KOPT-K1 (cell line): ENCODE measurements around the gene ASTN2.

Experiments used
- H3K27ac ChIP-seq: fragments of 200-600 bp; sonication (generic); 2 replicates; pipeline ENCODE4 v1.5.1; 2016; ENCODE audit warnings: antibody characterized with exemption, mild to moderate bottlenecking, low read depth, low read length; ENCODE audit not compliant: poor library complexity, severe bottlenecking
- H3K36me3 ChIP-seq: fragments of 200-600 bp; sonication (generic); 2 replicates; pipeline ENCODE4 v1.5.1; 2017; ENCODE audit warnings: antibody characterized with exemption, mild to moderate bottlenecking, low read length, moderate library complexity; ENCODE audit not compliant: insufficient read depth
- H3K9me3 ChIP-seq: fragments of 200-600 bp; sonication (generic); 2 replicates; pipeline ENCODE4 v1.5.1; 2017; ENCODE audit warnings: antibody characterized with exemption, low read length, mild to moderate bottlenecking; ENCODE audit not compliant: insufficient read depth, poor library complexity, severe bottlenecking

The ASTN2 gene

DNA sequence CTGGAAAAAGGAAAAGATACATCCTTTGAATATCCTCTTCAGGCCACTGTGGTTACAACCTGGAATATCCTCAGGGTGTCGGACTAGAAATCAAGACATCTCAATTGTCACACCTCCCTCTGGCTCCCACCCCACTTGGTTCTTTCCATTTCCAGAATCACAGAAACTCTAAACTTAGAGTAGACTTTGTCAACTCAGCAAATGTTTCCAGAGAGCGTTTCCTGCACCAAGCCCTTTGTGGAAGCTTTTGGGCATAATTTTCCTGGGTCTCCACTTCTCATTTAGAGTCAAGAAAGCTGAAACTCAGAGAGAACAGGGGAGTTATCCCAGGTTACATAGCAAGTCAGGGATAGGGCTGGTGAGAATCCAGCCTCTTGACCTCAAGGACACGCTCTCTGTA is 108.8 kb downstream of the ASTN2 start:
- no peaks in the 10 kb centered on the region for H3K36me3 ChIP-seq
- no peaks in the 10 kb centered on the region for H3K9me3 ChIP-seq
- no peak overlapping the region for H3K27ac ChIP-seq

- Histone ChIP-seq H3K9me3 (no peaks in the 10 kb centered on the region), H3K36me3 (no peaks in the 10 kb centered on the region)
Observed at GRCh38 chr9:117305454-117305853, 109.4 kb downstream of the ASTN2 start.

GRCh38 chr9:117304549-117304948 is 110.3 kb downstream of the ASTN2 start:
- Histone ChIP-seq H3K36me3 (no peaks in the 10 kb centered on the region), H3K27ac (no peak overlapping the region), H3K9me3 (no peaks in the 10 kb centered on the region)

More at GRCh38 chr9:117305454-117305853, 109.4 kb downstream of the ASTN2 start:
- H3K27ac ChIP-seq = no peak overlapping the region

GRCh38 chr9:117303643-117304230 is 111.1 kb downstream of the ASTN2 start:
- Histone ChIP-seq H3K9me3 (no peaks in the 10 kb centered on the region), H3K36me3 (no peaks in the 10 kb centered on the region), H3K27ac (no peak overlapping the region)

DNA sequence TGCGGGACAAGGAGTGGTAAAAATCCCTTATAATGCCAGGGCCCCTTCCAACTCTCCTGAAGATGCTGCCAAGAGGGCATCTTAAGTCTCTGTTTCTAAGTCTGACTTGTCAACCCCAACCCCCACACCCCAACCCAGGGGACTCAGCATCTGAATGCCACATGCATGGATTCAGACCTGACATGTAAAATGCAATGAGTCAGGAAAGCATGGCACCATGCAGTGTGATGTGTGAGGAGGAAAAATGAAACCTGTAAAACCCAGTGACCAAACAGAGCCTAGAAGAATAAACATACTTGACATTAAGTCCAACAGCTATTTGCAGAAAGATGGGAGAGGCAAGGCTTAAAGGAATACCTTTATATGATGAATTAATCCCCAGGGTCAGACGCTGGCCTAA is 112.4 kb downstream of the ASTN2 start:
- Histone ChIP-seq H3K36me3 (no peaks in the 10 kb centered on the region), H3K9me3 (no peaks in the 10 kb centered on the region), H3K27ac (no peak overlapping the region)

GRCh38 chr9:117300371-117301110 is 114.3 kb downstream of the ASTN2 start:
- H3K9me3 ChIP-seq = no peaks in the 10 kb centered on the region
- no peaks in the 10 kb centered on the region for H3K36me3 ChIP-seq
- H3K27ac ChIP-seq = no peak overlapping the region

- Histone ChIP-seq H3K9me3 (no peaks in the 10 kb centered on the region), H3K36me3 (no peaks in the 10 kb centered on the region), H3K27ac (no peak overlapping the region)
Observed at GRCh38 chr9:117296453-117296852, 118.4 kb downstream of the ASTN2 start.

DNA sequence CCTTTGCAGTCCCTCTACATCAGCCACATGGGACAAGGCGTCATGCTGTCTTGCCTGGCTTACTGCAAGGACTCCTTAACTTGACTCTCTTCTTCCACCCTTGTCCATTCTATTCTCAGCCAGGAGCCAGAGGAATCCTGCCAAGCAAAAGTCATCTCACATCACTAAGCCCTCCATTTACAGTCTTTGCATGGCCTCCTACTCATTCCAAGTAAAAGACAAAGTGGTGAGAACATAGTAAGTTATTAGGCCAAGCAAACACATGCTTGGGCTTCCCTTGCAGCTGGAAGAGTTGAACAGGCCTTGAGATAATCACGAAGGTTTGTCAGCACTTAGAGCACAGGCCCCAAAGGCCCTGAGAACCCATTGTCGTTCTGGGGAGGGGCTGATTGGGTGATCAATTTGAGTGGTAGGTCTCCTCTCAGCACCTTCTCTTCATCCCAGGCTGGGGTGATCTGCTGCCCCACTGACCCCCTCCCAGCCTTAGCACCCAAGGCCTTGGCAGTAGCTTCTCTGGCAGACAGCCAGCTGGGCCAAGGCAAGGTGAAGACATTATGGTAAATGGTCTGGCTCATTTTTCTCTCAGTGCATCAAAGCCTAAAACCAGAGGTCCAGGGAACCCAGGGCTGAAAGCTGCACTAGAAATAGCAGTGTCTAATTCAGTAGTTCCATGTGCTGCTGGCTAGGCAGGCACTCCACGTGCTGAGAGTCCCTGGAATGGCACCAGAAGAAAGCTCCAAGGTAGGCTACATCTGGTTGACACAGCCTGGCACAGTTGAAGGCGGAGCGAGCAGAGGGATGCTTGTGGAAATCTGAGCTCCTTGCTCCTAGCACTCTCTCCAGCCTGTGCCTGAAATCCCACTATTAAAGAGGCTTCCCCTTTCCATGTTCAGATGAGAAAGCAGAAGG is 121.4 kb downstream of the ASTN2 start:
- no peaks in the 10 kb centered on the region for H3K36me3 ChIP-seq
- no peak overlapping the region for H3K27ac ChIP-seq
- no peaks in the 10 kb centered on the region for H3K9me3 ChIP-seq

DNA sequence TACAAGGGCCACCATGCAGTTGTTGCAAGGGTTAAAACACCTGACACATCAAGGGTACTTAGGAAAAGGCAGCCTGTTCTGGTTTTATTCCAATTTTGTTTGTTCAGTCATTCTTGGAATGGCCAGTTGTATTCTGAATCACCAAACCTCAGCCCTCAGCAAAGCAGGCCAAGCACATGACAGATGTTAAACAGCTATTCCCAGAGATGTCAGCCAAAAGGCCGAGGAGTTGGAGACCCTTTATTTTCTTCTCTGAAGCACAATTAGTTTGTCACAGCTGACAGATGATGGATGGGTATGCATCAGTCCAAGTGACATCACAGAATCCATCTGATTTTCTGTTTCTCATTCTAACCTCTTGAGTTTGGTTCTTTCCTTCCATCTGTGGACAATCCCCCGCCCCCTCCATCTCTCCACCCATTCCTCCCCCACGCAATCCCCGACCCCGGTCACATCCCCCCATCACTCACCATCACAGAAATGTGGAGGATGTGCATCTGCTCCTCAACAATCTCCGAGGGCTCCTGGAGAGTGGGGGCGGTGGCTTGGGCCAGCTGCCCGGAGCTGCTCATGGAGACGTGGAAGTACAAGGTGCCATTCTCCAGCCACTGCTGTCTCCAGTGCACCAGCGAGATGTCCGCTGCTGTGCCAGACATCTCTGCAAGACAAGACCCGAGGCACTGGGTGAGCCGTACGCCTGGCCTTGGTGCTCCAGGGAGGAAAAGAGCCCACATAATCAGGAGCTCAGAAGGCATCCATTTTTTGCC is 123.8 kb downstream of the ASTN2 start:
- H3K27ac ChIP-seq = no peak overlapping the region
- no peaks in the 10 kb centered on the region for H3K9me3 ChIP-seq
- H3K36me3 ChIP-seq = no peaks in the 10 kb centered on the region

- no peaks in the 10 kb centered on the region for H3K9me3 ChIP-seq
- H3K36me3 ChIP-seq = no peaks in the 10 kb centered on the region
- no peak overlapping the region for H3K27ac ChIP-seq
Observed at GRCh38 chr9:117290306-117290840, 124.5 kb downstream of the ASTN2 start.

DNA sequence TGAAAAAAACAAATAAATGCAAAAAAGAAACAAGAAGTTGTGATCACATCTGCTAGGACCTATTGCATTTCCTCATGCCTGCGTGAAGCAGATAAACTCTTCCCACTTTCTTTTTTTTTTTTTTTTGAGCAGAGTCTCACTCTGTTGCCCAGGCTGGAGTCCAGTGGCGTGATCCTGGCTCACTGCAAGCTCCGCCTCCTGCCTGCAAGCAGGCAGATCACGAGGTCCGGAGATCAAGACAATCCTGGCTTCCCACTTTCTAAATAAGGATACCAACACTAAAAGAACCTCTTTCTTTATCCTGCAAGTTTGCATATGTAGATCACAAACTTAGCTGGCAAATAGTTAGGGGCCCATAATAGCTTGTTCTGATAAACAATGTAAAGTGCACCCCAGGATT is 128.6 kb downstream of the ASTN2 start:
- Histone ChIP-seq H3K9me3 (no peaks in the 10 kb centered on the region), H3K27ac (no peak overlapping the region), H3K36me3 (no peaks in the 10 kb centered on the region)

GRCh38 chr9:117284414-117284813 is 130.4 kb downstream of the ASTN2 start:
- H3K27ac ChIP-seq = no peak overlapping the region
- H3K36me3 ChIP-seq = no peaks in the 10 kb centered on the region
- H3K9me3 ChIP-seq = no peaks in the 10 kb centered on the region

DNA sequence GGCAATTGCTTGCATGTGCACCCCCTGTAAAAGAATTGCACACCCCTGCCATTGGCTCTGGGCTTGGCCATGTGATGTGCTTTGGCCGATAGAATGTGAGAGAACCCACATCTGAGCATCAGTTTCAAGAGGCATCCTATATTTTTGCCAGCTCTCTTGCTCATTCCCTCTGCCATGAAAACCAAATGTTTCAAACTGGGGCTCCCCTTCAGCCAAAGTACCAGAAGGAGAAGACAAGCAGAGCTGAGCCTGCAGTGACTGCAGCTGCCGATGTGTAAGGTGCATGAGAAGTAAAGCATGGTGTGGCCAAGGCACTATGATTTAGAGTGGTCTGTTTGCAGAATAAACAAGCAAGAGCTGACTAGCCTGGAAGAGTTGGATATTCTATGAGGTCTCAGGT is 132.3 kb downstream of the ASTN2 start:
- Histone ChIP-seq H3K36me3 (no peaks in the 10 kb centered on the region), H3K27ac (no peak overlapping the region), H3K9me3 (no peaks in the 10 kb centered on the region)

DNA sequence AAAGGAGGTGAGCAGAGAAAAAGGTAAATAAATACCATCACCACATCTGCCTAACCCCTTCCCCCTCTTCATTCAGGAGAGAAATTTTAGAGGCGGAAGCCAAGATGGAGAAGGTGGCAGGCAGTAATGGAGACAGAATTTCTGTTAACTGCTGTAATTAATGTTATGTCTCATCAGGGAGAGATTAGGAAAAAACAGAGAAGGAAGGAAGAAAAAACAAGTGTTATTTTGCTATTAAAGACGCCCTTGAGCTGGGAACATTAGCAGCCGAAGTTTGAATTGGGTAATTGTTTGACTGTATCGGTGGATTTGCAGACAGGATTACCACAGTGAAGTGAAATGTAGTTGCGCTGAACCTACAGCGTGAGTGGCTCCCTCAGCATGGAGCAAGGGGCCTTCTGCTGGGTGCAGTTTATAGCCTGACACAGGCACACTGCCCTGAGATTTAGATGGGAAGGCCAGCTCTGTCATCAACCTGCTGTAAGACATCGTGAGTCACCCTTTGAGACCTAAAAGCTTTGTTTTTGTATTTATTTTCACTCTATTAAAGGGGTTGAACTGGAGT is 136.3 kb downstream of the ASTN2 start:
- Histone ChIP-seq H3K27ac (no peak overlapping the region), H3K9me3 (no peaks in the 10 kb centered on the region), H3K36me3 (no peaks in the 10 kb centered on the region)
